Calu3 (cell line): ENCODE results near the gene MX1. TPM values are rescaled to one million over a fixed set of nuclear protein-coding genes. Genes with fewer than 3 reads are reported as not detected.

Experiments
- BruUV-seq: library from RNA; stranded (reverse); fragments of 400-500 nt; replicated peaks from 2 replicates; lab custom pipeline; 2021; lab: Mats Ljungman, UMichigan
- CTCF ChIA-PET: fragments of 300-600 bp; sonication (Branson Sonifier 250); formaldehyde crosslinking; loops from one replicate; lab custom pipeline; 2022; ENCODE audit warnings: antibody characterized with exemption; lab: Charles Lee
- DNase-seq: peaks from one replicate; pipeline ENCODE4 v3.0.0; 2022
- H3K27ac Mint-ChIP-seq: one replicate; pipeline ENCODE4 v1.8.0; 2022; ENCODE audit warnings: mixed read lengths; ENCODE audit not compliant: unreplicated experiment
- H3K27me3 Mint-ChIP-seq: one replicate; pipeline ENCODE4 v1.8.0; 2022; ENCODE audit warnings: mixed read lengths; ENCODE audit not compliant: unreplicated experiment
- H3K36me3 Mint-ChIP-seq: one replicate; pipeline ENCODE4 v1.8.0; 2022; ENCODE audit warnings: mild to moderate bottlenecking, moderate library complexity, mixed read lengths; ENCODE audit not compliant: insufficient read depth, unreplicated experiment
- H3K4me1 Mint-ChIP-seq: one replicate; pipeline ENCODE4 v1.8.0; 2022; ENCODE audit warnings: mild to moderate bottlenecking, low read depth, mixed read lengths; ENCODE audit not compliant: unreplicated experiment
- H3K4me3 Mint-ChIP-seq: one replicate; pipeline ENCODE4 v1.8.0; 2022; ENCODE audit warnings: mild to moderate bottlenecking, low read depth, moderate library complexity, mixed read lengths; ENCODE audit not compliant: unreplicated experiment
- H3K9me3 Mint-ChIP-seq: one replicate; pipeline ENCODE4 v1.8.0; 2022; ENCODE audit warnings: low read depth, mixed read lengths; ENCODE audit not compliant: unreplicated experiment
- intact Hi-C: fragments of 100-400 bp; cut with micrococcal nuclease; formaldehyde crosslinking; loops from one replicate; pipeline ENCODE4 v1.10.0; 2022; ENCODE audit not compliant: unreplicated experiment
- total RNA-seq: library from RNA; stranded (reverse); gene quantifications from 2 replicates; pipeline ENCODE4 v1.2.3, GENCODE V29; 2022
- TF ChIP-seq, protein P1 (sequence below): fragments of 200-600 bp; IDR thresholded peaks from one replicate; pipeline ENCODE4 v1.8.0; 2022; ENCODE audit warnings: antibody characterized with exemption; ENCODE audit not compliant: unreplicated experiment

MX1 gene
- total RNA-seq, 1 experiment from 2014 or later: 175 TPM

DNA sequence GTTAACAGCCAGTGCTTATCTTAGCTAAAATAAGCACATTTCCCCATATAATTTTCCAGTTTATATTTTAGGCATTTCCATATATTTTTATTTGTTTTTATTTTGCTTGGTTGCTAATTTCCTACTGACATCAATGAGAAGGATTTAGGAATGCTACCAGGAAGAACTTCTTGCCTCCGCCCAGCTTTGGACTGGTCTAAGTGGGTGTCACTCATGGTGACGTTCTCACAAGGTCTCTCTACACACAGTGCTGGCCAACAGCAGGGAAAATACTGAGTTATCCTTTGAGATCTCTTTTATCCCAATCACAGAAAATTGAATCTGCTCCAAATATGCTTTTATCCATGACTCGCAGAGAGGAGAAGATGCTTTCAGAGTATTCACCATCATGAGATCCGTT is 13.2 kb downstream of the MX1 start:
- CTCF ChIA-PET: no interaction called here
- no TSS peak for BruUV-seq
- peaks cover 12% of the 10 kb centered on the region for H3K36me3 Mint-ChIP-seq
- no peaks in the 10 kb centered on the region for H3K4me1 Mint-ChIP-seq
- DNase-seq: no peak
- H3K9me3 Mint-ChIP-seq: peaks cover 4% of the 10 kb centered on the region
- H3K27me3 Mint-ChIP-seq: no peaks in the 10 kb centered on the region
- TF ChIP-seq, protein P1, sequence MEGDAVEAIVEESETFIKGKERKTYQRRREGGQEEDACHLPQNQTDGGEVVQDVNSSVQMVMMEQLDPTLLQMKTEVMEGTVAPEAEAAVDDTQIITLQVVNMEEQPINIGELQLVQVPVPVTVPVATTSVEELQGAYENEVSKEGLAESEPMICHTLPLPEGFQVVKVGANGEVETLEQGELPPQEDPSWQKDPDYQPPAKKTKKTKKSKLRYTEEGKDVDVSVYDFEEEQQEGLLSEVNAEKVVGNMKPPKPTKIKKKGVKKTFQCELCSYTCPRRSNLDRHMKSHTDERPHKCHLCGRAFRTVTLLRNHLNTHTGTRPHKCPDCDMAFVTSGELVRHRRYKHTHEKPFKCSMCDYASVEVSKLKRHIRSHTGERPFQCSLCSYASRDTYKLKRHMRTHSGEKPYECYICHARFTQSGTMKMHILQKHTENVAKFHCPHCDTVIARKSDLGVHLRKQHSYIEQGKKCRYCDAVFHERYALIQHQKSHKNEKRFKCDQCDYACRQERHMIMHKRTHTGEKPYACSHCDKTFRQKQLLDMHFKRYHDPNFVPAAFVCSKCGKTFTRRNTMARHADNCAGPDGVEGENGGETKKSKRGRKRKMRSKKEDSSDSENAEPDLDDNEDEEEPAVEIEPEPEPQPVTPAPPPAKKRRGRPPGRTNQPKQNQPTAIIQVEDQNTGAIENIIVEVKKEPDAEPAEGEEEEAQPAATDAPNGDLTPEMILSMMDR: no peak
- no peak overlapping the region for H3K27ac Mint-ChIP-seq
- H3K4me3 Mint-ChIP-seq: no peak overlapping the region
- intact Hi-C loops: no loop called here

DNA sequence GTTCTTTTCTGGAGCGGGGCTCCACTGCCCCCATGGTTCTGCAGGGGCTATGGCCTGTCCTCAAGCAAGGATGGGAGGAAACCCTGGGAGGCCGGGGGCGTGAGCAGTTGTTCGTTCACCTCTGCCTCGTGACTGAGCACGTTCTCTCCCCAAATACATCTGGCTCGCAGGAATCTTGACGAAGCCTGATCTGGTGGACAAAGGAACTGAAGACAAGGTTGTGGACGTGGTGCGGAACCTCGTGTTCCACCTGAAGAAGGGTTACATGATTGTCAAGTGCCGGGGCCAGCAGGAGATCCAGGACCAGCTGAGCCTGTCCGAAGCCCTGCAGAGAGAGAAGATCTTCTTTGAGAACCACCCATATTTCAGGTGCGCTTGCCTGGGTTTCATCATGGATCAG is 15.5 kb downstream of the MX1 start:
- no peak overlapping the region for H3K27ac Mint-ChIP-seq
- no peaks in the 10 kb centered on the region for H3K4me1 Mint-ChIP-seq
- DNase-seq: no peak
- peaks cover 1% of the 10 kb centered on the region for H3K36me3 Mint-ChIP-seq
- intact Hi-C loops: no loop called here
- H3K27me3 Mint-ChIP-seq: no peaks in the 10 kb centered on the region
- CTCF ChIA-PET: no interaction called here
- no peaks in the 10 kb centered on the region for H3K9me3 Mint-ChIP-seq
- BruUV-seq: no TSS peak
- H3K4me3 Mint-ChIP-seq: no peak overlapping the region
- TF ChIP-seq, protein P1: no peak

DNA sequence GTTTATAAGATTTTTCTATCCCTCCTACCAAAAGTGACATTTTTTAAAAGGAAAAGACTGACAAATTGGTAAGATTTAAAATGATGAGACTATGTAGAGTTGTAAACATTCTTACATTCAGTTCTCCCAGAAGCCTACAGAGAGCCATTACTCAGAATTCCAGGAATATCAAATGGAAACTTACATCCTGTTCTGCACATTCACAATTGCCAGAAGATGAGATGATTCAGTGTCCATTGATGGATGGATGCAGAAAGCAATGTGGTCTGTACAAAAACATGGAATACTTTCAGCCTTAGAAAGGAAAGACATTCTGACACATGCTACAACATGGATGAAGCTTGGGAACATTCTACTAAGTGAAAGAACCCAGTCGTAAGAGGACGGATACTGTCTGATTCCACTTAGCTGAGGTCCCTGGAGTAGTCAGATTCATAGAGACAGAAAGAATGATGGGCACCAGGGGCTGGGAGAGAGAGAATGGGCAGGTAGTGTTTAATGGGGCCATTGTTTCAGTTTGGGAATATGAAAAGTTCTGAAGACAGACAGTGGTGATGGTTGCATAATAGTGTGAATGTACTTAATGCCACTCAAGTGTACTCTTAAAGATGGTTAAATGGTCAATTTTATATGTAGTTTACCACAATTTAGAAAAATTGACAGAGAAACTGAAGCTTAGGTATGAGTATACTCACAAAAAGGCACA is 16.6 kb downstream of the MX1 start:
- intact Hi-C loops: no loop called here
- no TSS peak for BruUV-seq

DNA sequence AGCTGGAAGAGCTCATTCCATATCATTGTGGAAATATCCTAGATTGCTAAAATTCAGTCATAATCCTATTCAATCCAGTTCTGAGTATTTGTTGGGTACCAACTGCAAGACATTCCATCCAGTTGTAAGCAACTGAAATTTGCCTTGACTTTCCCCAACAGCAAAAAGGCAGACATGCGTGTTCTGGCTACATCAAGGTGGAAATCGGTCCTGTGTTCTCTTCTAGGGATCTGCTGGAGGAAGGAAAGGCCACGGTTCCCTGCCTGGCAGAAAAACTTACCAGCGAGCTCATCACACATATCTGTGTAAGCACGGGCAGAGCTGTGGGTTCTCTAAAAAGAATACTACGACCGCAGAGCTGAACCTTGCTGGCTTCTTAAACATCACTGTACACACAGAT is 17.5 kb downstream of the MX1 start:
- H3K9me3 Mint-ChIP-seq: no peaks in the 10 kb centered on the region
- peaks cover 5% of the 10 kb centered on the region for H3K36me3 Mint-ChIP-seq
- intact Hi-C loops: no loop called here
- CTCF ChIA-PET: no interaction called here
- H3K4me1 Mint-ChIP-seq: no peaks in the 10 kb centered on the region
- no peak for DNase-seq
- H3K4me3 Mint-ChIP-seq: no peak overlapping the region
- no peak overlapping the region for H3K27ac Mint-ChIP-seq
- H3K27me3 Mint-ChIP-seq: no peaks in the 10 kb centered on the region
- no TSS peak for BruUV-seq
- TF ChIP-seq, protein P1: no peak

More for the DNA sequence above, 16.6 kb downstream of the MX1 start:
- Mint-ChIP-seq H3K4me3 (no peak overlapping the region), H3K36me3 (peaks cover 5% of the 10 kb centered on the region), H3K4me1 (no peaks in the 10 kb centered on the region), H3K27ac (no peak overlapping the region), H3K9me3 (no peaks in the 10 kb centered on the region), H3K27me3 (no peaks in the 10 kb centered on the region)
- DNase-seq: no peak
- CTCF ChIA-PET: no interaction called here
- TF ChIP-seq, protein P1: no peak
